Measurements from ENCODE around the gene COL15A1.

Gene COL15A1

DNA sequence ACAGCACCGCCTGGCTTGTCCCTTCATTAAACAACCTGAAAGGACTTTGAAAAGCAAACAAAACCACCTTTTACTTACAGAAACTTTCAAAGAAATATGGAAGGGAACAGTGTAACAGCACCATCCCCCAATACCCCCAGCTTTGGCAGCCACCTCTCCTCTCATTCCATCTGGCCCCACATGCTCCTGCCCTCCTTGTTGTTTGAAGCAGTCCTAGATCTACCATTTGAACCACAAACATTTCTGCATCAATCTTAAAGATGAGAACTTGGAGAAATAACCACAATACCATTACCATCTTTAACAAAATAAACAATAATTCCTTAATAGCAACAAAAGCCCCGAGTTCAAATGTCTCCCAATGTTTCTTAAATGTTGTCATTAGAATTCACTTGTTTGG, 17.8 kb upstream of the COL15A1 start:
- no peak overlapping the region for H3K9ac ChIP-seq (ENCODE audit: low read length)

DNA sequence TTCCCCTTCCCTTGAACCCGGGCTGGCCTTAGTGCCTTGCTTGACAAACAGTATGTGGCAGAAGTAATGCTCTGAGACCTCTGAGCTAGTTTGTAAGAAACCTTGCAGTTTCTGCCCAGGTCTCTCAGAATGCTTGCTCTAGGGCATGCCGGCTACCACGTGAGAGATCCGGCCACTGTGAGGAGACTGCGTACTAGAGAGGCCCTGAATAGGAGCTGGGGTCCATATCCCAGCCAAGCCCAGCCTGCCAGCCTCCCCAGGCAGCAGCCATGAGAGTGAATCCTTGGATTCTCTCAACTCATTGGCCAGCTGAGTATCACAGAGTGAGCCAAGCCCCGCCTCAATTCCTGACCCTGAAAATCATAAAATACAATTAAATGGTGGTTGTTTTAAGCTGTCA, 16.0 kb upstream of the COL15A1 start:
- Histone ChIP-seq H3K27ac (ENCODE audit: low read length) (no peak overlapping the region), H3K36me3 (replicated peaks; ENCODE audit: insufficient read depth, low read length) (no peaks in the 10 kb centered on the region), H3K9ac (ENCODE audit: low read length) (no peak overlapping the region), H3K27me3 (replicated peaks; ENCODE audit: insufficient read depth, low read length) (no peaks in the 10 kb centered on the region), H3K4me3 (ENCODE audit: low read length) (no peak overlapping the region), H4K20me1 (ENCODE audit: insufficient read depth, low read length) (no peaks in the 10 kb centered on the region), H3K4me1 (ENCODE audit: low read length) (0 out of 2 replicates have a peak, but pooled peaks cover 4% of the 10 kb centered on the region), H3K9me2 (replicated peaks; ENCODE audit: insufficient read depth, low read length) (no peaks in the 10 kb centered on the region), H3K9me3 (replicated peaks; ENCODE audit: insufficient read depth, low read length) (no peaks in the 10 kb centered on the region), H3F3A (ENCODE audit: insufficient read depth, low read length) (no peaks in the 10 kb centered on the region), H3K79me2 (ENCODE audit: low read length) (no peaks in the 10 kb centered on the region), H2AFZ (ENCODE audit: low read length) (no peak overlapping the region), H3K4me2 (ENCODE audit: low read depth, low read length) (no peak overlapping the region)
- no peak for DNase-seq
- no peak for TF ChIP-seq EZH2 (optimal IDR thresholded peaks at IDR 0.05; ENCODE audit: low read depth, low read length)
- TF ChIP-seq, protein P1, sequence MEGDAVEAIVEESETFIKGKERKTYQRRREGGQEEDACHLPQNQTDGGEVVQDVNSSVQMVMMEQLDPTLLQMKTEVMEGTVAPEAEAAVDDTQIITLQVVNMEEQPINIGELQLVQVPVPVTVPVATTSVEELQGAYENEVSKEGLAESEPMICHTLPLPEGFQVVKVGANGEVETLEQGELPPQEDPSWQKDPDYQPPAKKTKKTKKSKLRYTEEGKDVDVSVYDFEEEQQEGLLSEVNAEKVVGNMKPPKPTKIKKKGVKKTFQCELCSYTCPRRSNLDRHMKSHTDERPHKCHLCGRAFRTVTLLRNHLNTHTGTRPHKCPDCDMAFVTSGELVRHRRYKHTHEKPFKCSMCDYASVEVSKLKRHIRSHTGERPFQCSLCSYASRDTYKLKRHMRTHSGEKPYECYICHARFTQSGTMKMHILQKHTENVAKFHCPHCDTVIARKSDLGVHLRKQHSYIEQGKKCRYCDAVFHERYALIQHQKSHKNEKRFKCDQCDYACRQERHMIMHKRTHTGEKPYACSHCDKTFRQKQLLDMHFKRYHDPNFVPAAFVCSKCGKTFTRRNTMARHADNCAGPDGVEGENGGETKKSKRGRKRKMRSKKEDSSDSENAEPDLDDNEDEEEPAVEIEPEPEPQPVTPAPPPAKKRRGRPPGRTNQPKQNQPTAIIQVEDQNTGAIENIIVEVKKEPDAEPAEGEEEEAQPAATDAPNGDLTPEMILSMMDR (IDR thresholded peaks at IDR 0.05; ENCODE audit: low read length): no peak
- TF ChIP-seq EZH2phosphoT487 (IDR thresholded peaks at IDR 0.05; ENCODE audit: low read length): no peak

More for the DNA sequence above, 17.8 kb upstream of the COL15A1 start:
- Histone ChIP-seq H3F3A (ENCODE audit: insufficient read depth, low read length) (no peaks in the 10 kb centered on the region), H3K4me2 (ENCODE audit: low read depth, low read length) (no peak overlapping the region), H3K4me3 (ENCODE audit: low read length) (no peak overlapping the region), H4K20me1 (ENCODE audit: insufficient read depth, low read length) (no peaks in the 10 kb centered on the region), H2AFZ (ENCODE audit: low read length) (no peak overlapping the region), H3K36me3 (replicated peaks; ENCODE audit: insufficient read depth, low read length) (no peaks in the 10 kb centered on the region), H3K4me1 (ENCODE audit: low read length) (0 out of 2 replicates have a peak, but pooled peaks cover 4% of the 10 kb centered on the region), H3K9me3 (replicated peaks; ENCODE audit: insufficient read depth, low read length) (no peaks in the 10 kb centered on the region), H3K79me2 (ENCODE audit: low read length) (no peaks in the 10 kb centered on the region), H3K9me2 (replicated peaks; ENCODE audit: insufficient read depth, low read length) (no peaks in the 10 kb centered on the region), H3K27me3 (replicated peaks; ENCODE audit: insufficient read depth, low read length) (no peaks in the 10 kb centered on the region), H3K27ac (ENCODE audit: low read length) (no peak overlapping the region)
- no peak for TF ChIP-seq EZH2 (optimal IDR thresholded peaks at IDR 0.05; ENCODE audit: low read depth, low read length)
- TF ChIP-seq EZH2phosphoT487 (IDR thresholded peaks at IDR 0.05; ENCODE audit: low read length): no peak
- TF ChIP-seq, protein P1 (IDR thresholded peaks at IDR 0.05; ENCODE audit: low read length): no peak
- no peak for DNase-seq

DNA sequence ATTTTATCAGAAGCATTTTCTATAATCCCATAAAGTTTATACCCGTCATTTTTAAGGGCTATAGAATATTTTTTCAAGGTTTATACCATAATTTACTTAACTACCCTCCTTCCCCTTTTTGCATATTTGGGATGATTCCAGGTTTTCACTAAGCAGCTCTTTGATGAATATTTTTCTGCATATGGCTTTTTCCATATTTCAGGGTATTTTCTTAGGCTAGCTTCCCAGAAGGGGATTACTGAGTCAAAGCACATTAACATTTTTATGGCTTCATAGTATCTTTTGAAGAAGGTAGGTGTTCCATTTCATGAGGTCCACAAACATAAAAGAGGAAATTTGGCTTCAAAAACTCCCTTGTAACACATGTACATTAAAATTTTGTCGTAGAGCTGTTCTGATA, 14.6 kb upstream of the COL15A1 start:
- Histone ChIP-seq H3K27me3 (replicated peaks; ENCODE audit: insufficient read depth, low read length) (no peaks in the 10 kb centered on the region), H3K36me3 (replicated peaks; ENCODE audit: insufficient read depth, low read length) (no peaks in the 10 kb centered on the region), H3K4me1 (ENCODE audit: low read length) (0 out of 2 replicates have a peak, but pooled peaks cover 4% of the 10 kb centered on the region), H2AFZ (ENCODE audit: low read length) (no peak overlapping the region), H3F3A (ENCODE audit: insufficient read depth, low read length) (no peaks in the 10 kb centered on the region), H3K9me2 (replicated peaks; ENCODE audit: insufficient read depth, low read length) (no peaks in the 10 kb centered on the region), H3K79me2 (ENCODE audit: low read length) (no peaks in the 10 kb centered on the region), H3K27ac (ENCODE audit: low read length) (no peak overlapping the region), H3K9ac (ENCODE audit: low read length) (no peak overlapping the region), H3K4me2 (ENCODE audit: low read depth, low read length) (no peak overlapping the region), H3K9me3 (replicated peaks; ENCODE audit: insufficient read depth, low read length) (no peaks in the 10 kb centered on the region), H3K4me3 (ENCODE audit: low read length) (no peak overlapping the region), H4K20me1 (ENCODE audit: insufficient read depth, low read length) (no peaks in the 10 kb centered on the region)
- no peak for TF ChIP-seq EZH2 (optimal IDR thresholded peaks at IDR 0.05; ENCODE audit: low read depth, low read length)
- no peak for TF ChIP-seq EZH2phosphoT487 (IDR thresholded peaks at IDR 0.05; ENCODE audit: low read length)
- TF ChIP-seq, protein P1 (IDR thresholded peaks at IDR 0.05; ENCODE audit: low read length): no peak
- DNase-seq: no peak
